ENCODE data around the gene ERAL1.

GRCh38 chr17:28887871-28888471 is 33.2 kb downstream of the ERAL1 start:
- TF ChIP-seq, protein P1, sequence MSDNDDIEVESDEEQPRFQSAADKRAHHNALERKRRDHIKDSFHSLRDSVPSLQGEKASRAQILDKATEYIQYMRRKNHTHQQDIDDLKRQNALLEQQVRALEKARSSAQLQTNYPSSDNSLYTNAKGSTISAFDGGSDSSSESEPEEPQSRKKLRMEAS (IDR thresholded peaks at IDR 0.05; ENCODE audit: low read depth, low read length), result no peak
- no peak for TF ChIP-seq POLR2A (IDR thresholded peaks at IDR 0.05; ENCODE audit: extremely low read depth, insufficient read length)
- TF ChIP-seq, protein P2, sequence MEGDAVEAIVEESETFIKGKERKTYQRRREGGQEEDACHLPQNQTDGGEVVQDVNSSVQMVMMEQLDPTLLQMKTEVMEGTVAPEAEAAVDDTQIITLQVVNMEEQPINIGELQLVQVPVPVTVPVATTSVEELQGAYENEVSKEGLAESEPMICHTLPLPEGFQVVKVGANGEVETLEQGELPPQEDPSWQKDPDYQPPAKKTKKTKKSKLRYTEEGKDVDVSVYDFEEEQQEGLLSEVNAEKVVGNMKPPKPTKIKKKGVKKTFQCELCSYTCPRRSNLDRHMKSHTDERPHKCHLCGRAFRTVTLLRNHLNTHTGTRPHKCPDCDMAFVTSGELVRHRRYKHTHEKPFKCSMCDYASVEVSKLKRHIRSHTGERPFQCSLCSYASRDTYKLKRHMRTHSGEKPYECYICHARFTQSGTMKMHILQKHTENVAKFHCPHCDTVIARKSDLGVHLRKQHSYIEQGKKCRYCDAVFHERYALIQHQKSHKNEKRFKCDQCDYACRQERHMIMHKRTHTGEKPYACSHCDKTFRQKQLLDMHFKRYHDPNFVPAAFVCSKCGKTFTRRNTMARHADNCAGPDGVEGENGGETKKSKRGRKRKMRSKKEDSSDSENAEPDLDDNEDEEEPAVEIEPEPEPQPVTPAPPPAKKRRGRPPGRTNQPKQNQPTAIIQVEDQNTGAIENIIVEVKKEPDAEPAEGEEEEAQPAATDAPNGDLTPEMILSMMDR (IDR thresholded peaks at IDR 0.05; ENCODE audit: low read depth, low read length), result no peak

Data from NB4 (cell line).